ENCODE data around the gene PDE7B.

DNA sequence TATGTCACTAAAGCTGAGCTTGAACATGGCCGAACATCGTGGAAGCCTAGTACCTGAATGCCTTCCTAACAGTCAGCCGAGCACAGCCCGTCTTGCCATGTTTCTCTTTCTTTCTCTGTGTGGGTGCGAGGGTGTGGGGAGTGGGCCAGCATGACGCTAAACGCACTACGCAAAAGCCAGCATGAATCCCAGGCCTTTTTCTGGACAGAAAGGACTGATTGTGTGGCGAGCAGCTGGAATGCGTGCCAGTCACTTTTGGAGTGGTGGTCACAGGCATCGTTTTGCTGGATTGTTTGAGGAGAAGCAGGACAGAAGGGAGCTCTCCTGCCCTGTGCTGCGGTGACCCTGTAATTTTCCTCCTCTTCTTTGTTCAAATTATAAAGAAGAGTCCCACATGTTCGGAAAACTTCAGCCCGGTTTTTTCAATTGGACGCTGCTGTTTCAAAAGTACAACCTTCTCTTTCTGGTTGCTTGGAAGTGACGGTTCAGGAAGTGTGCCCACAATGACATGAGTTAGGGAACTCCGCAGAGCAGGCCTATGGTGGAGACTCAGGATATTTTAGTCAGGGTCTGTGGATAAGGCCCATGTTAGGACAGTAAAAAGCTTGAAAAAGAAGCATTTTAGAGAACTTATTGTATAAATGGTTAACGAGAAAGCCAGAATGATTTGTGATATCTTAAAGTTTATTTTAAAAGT is 54.3 kb downstream of the PDE7B start:
- no peak for TF ChIP-seq EZH2phosphoT487 (IDR thresholded peaks at IDR 0.05; ENCODE audit: borderline replicate concordance, low read depth, low read length)
- TF ChIP-seq, protein P1, sequence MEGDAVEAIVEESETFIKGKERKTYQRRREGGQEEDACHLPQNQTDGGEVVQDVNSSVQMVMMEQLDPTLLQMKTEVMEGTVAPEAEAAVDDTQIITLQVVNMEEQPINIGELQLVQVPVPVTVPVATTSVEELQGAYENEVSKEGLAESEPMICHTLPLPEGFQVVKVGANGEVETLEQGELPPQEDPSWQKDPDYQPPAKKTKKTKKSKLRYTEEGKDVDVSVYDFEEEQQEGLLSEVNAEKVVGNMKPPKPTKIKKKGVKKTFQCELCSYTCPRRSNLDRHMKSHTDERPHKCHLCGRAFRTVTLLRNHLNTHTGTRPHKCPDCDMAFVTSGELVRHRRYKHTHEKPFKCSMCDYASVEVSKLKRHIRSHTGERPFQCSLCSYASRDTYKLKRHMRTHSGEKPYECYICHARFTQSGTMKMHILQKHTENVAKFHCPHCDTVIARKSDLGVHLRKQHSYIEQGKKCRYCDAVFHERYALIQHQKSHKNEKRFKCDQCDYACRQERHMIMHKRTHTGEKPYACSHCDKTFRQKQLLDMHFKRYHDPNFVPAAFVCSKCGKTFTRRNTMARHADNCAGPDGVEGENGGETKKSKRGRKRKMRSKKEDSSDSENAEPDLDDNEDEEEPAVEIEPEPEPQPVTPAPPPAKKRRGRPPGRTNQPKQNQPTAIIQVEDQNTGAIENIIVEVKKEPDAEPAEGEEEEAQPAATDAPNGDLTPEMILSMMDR (conservative IDR thresholded peaks at IDR 0.05; ENCODE audit: low read length), result no peak

All from OCI-LY7 (cell line).